ENCODE results near the gene DUSP9.

DUSP9 gene

GRCh38 chrX:153637121-153638040, 9.6 kb upstream of the DUSP9 start:
- no peak for DNase-seq (ENCODE audit: low spot score)

- DNase-seq (ENCODE audit: low spot score) = no peak
These were observed 9.0 kb upstream of the DUSP9 start for GRCh38 chrX:153638041-153638371.

DNA sequence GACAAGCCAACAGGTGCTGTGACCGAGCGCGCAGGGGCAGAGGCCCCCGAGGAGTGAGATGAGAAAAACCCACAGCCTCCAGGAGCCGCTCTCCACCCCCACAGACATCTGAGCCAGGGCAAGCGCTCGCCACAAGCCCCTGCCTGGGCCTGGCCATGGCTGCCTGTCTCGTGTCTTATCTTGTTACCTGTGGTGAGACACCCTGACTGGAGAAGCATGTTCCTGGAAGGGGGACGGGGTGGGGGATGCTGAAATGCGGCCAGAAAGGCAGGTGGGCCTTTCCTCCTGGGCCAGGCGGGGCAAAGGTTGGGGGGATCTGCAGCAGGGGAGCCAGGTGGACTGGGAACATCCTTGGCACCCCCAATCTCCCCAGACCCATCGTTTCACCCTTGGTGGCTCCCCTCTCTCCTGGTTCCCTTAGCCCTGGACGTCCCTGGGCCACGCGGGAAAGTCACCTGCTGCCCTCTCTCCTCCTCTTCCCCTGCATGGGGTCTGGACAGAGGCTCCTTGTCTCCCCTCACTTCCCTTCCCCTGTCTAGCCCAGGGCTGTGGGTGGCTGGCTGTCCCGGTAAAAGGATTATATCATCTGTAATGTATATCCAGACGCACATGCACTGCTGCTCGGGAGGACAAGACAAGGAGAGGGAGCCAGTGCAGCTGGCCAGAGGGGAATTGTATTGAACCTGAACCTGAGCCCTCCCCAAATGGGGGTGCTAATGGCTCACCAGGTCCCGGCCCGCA, 8.4 kb upstream of the DUSP9 start:
- no peak for DNase-seq (ENCODE audit: low spot score)

DNA sequence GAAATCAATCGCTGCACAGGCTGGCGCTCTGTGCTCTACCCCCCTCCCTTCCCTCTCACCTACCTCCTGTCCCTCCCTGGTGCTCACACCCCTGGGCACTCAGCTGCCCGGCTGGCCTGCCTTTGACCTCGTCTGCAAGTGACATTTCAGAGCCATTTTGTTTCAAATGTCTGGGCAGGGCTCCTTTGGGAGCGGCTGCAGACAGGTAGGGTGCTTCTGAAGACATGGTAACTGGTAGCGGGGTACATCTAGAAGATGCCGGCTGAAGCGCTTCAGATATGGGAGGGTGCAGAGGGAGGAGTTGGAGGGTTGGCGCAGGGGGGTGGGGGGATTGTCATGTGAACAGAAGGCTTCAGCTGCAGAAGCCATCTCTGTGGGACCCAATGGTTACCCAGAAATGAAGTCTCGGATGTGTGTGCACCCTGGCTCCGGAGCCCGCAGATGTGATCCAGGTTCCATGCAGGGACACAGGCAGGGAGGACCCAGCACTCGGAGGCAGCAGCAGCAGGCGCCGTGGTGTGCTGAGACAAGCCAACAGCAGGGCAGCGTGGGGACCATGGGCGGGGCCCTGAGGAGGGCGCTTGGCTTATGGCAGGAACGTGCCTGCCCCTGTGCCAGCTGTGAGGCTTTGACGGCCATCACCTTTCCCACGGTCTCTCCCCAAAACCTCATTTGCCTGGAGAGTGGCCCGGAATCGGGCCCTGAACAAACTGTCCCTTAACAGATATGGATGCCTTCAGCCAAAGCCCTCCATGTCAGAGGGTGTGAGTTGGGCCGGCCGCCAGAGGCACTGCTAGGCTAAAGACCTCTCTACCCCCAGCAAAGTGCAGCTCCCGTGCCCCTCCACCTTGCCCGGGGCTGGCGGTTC, 7.6 kb upstream of the DUSP9 start:
- no peak for DNase-seq (ENCODE audit: low spot score)

- no peak for DNase-seq (ENCODE audit: low spot score)
These were observed 6.8 kb upstream of the DUSP9 start for GRCh38 chrX:153640045-153640686.

DNA sequence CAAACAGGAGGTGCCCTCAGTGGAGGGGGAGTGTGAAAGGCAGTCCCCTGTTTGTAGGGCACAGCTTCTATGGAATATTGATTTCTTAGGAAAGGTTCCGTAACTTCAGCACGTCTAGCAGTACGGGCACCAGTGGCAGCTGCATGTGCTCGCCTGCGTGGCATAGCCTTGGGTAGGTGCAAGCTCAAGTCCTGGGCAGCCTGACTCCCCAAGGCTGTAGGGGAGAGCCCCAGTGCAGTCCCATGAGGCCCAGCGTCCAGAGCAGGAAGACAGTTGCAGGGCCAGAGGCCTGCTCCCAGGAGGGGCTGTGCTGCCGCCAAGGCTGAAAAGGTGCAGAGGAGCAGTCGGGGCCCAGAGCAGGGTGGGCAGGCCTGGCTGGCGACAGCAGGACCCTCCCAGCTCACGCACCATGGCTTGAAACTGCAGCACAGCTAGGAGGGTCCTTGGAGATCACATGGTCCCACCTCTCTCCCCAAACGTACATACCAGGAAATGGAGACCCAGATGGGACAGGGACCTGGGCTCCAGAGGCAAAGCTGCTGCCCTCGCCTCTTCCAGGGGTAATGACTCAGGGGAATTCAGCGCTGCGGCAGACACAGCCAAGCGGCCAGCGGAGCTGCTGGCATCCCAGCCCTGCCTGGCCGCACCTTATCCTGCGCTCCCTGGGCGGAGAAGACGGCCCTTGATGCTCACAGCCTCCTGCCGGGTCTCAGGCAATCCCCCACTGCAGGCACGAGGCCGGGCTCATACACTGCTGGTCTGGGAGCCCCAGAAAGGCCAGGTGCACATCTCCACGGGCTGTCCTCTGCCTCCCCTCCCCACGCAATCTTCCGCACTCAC, 6.0 kb upstream of the DUSP9 start:
- DNase-seq (ENCODE audit: low spot score) = no peak

GRCh38 chrX:153641627-153642026, 5.4 kb upstream of the DUSP9 start:
- no peak for DNase-seq (ENCODE audit: low spot score)

DNA sequence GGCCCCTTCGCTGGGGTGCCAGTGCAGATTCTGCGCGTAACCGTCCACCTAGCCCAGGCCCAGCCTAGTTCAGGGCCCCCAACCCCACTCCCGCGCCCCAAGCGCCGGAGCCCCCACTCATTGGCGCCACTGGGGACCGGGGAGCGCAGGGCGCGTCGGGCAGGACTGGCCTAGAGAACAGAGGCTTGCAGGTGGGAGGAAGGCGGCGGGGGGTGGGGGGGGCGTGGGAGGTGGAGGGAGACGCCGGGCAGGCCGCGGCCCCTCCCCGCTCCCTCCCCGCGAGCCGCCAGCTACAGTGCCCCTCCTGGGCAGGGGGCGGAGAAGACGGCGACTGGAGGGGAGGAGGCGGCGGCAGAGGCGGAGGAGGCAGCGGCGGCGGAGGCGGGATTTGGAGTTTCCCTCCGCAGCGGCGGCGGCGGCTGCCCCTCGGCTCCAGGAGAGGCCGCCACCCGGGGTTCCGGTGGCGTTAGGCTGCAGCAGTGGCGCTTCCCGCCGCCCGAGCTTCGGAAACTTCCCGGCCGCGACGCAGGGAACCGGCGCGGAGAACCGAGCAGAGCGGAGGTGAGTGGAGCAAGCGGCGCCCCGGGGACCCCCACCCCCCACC, 4.8 kb upstream of the DUSP9 start:
- no peak for DNase-seq (ENCODE audit: low spot score)

DNA sequence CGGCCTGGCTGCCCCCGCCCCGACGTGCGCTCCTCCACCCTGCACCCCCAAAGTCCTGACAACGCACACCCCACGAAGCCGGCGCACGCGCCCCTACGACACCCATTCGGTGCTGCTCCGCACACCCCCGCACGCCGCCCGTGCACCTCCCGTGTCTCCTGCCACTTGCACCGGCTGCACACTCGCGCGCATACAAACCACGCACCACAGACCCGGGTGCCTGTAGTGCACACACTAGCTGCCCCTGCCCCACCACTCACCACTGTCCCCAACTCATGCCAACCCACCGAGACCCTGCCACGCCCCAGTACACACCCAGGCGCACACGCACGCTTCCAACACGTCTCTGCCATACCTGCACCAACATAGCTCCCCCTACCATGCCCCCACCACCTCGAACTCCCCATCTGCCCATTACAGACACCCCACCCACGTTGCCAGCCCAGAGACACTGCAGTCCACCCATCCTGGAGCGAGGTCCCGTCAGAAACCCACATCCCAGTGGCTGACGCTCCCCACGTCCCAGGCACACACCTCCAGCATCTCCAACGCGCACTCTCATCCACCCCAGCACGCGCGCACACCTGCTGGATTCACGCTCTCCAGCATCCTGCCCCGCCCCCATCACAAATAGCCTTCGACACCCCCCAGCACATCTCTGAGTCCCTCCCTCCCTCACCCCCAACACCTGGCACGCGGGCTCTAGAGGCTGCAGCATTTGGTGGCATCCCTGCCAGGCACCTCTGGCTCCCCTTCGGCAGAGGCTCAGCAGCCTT, 4.2 kb upstream of the DUSP9 start:
- DNase-seq (ENCODE audit: low spot score) = no peak

DNA sequence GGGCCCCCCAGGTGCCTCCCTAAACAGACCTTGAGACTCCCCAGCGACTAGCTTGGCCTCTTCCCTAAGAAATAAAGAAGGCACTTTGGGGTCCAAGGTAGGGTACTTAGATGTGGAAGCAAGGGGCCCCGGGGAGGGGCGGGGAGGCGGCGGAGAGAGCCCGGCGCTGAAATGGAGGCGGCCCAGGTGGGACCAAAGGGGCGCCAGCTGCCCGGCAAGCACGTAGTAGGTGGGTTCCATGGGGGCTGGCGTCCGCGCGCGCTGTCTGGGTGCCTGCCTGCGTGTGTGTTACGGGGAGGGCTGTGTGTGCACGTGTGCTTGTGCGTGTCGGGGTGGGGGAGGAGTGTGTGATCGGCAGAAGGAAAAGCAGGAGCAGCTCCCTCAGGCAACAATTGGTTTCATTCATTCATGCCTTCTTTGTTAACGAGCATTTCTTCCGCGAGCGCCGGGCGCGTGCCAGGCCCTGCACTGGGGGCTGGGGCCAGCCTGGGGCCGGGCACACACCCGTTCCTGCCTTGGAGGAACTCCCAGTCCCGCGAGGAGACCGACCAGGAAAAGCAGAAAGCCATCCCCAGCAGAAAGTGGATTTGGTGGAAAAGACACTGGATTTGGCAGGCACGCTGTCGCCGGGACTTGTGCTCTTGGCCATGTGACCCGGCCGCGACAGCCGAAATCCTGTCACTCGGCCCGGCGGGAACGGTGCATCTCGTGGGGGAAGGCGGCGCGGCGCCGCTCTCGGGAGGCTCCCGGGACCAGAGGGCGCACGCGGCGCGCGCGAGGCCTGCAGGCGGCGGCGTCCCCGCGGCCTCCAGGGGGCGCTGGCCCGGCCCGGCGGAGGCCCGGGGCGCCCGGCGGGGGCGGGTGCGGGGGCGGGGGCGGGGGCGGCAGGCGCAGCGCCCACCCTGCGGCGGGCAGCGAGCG, 3.3 kb upstream of the DUSP9 start:
- no peak for DNase-seq (ENCODE audit: low spot score)

GRCh38 chrX:153644356-153645125, 2.5 kb upstream of the DUSP9 start:
- no peak for DNase-seq (ENCODE audit: low spot score)

- DNase-seq (ENCODE audit: low spot score) = no peak
These were observed 1.9 kb upstream of the DUSP9 start for GRCh38 chrX:153645151-153645550.

GRCh38 chrX:153645921-153646488, 998 bp upstream of the DUSP9 start:
- DNase-seq (ENCODE audit: low spot score) = no peak

DNA sequence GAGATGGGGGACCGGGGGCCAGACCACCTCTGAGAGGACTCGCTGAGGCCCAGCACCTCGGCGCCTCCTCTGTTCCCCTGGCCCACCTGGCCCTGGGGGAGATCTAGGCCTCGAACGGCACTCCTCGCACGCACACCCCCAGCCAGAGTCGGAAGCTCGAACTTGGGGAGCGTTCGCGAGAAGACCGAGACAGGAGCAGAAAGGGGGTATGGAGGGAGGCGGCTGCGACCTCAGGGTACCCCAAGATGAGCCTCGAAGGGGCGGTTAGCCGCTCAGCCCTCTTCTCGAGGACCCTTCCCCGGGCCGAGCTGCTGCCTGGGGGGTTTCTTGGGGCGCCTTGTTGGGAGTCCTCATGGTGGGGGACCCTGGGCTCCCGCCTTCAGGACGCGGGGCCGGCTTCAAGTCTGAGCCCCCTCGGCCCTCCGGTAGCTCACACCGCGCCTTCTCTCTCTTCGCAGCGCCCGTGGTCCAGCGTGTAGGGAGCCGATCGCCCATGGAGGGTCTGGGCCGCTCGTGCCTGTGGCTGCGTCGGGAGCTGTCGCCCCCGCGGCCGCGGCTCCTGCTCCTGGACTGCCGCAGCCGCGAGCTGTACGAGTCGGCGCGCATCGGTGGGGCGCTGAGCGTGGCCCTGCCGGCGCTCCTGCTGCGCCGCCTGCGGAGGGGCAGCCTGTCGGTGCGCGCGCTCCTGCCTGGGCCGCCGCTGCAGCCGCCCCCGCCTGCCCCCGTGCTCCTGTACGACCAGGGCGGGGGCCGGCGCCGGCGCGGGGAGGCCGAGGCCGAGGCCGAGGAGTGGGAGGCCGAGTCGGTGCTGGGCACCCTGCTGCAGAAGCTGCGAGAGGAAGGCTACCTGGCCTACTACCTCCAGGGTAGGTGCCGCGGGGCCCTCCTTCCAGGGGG, 706 bp downstream of the DUSP9 start:
- DNase-seq (ENCODE audit: low spot score) = no peak

DNA sequence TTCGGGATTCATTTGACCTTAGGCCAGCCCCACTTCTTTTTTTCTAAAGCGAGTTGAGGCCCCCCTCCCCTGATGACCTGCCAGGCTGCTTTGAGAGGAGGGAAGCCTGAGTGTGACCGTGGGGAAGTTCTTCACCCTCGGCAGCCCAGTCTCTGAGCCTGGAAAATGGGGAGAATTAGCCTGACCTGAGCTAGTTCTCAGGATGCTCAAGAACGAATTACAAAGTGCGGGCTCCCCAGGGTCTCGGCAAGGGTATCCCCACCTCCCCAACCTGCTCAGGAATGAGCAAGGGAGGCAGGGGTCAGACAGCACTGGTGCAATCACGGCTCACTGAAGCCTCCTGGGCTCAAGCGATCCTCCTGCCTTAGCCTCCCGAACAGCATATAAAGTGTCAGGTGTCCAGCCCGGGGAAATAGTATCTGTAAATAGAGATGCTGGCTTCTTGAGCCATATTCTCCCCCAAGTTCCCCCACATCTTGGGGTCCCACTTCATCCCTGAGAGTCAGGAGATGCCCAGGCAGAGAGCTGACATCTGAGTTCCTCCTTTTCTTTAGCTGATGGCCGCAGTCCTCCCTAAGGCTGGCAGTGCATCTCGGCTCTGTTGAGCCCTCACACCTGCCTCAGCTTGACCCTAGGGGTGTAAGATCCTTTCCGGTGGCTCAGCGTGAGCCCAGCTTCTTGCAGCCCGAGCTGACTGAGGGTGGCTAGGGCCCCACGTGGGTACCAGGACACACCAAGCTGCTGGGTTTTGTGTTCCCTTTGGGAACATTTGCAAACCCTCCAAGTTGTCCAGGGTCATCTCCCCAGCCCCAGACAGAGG, 1.6 kb downstream of the DUSP9 start:
- no peak for DNase-seq (ENCODE audit: low spot score)
